HepG2 (cell line): ENCODE data around the gene LBR. TPM values are rescaled to one million over a fixed set of nuclear protein-coding genes. Genes with fewer than 3 reads are reported as not detected.

ENCODE experiments used
- ARID5B ChIP-seq: IDR thresholded peaks from 2 replicates; pipeline ENCODE4 v1.4.0; 2020; ENCODE audit warnings: mild to moderate bottlenecking, missing genetic modification reagents
- GLI4 ChIP-seq: sonication (generic); formaldehyde crosslinking; IDR thresholded peaks from 2 replicates; pipeline ENCODE4 v1.5.1; 2020; ENCODE audit warnings: missing genetic modification reagents, mild to moderate bottlenecking, moderate library complexity, borderline replicate concordance
- GTF2F1 ChIP-seq: fragments of 150-350 bp; IDR thresholded peaks from 2 replicates; pipeline ENCODE4 v1.6.1; 2014; ENCODE audit warnings: low read length
- HOMEZ ChIP-seq: IDR thresholded peaks from 2 replicates; pipeline ENCODE4 v1.6.1; 2016; ENCODE audit warnings: low read depth
- MTA3 ChIP-seq: sonication (generic); formaldehyde crosslinking; IDR thresholded peaks from 2 replicates; pipeline ENCODE4 v1.4.0; 2020; ENCODE audit warnings: missing genetic modification reagents
- NFKBIZ ChIP-seq: IDR thresholded peaks from 2 replicates; pipeline ENCODE4 v1.6.1; 2018; ENCODE audit warnings: missing genetic modification reagents, missing compliant biosample characterization
- POLR2G ChIP-seq: fragments of 200-400 bp; formaldehyde crosslinking; IDR thresholded peaks from 2 replicates; pipeline ENCODE4 v1.6.1; 2018; ENCODE audit warnings: mild to moderate bottlenecking, low read depth, low read length, moderate library complexity
- RFXAP ChIP-seq: sonication (generic); formaldehyde crosslinking; IDR thresholded peaks from 2 replicates; pipeline ENCODE4 v1.4.0; 2020; ENCODE audit warnings: missing genetic modification reagents, borderline replicate concordance
- SP140L ChIP-seq: sonication (generic); formaldehyde crosslinking; IDR thresholded peaks from 2 replicates; pipeline ENCODE4 v1.4.0; 2020; ENCODE audit warnings: missing genetic modification reagents, borderline replicate concordance
- SPEN ChIP-seq: sonication (generic); formaldehyde crosslinking; IDR thresholded peaks from 2 replicates; pipeline ENCODE4 v1.5.1; 2020; ENCODE audit warnings: low read depth, mild to moderate bottlenecking, missing genetic modification reagents
- ZBTB42 ChIP-seq: sonication (generic); formaldehyde crosslinking; IDR thresholded peaks from 2 replicates; pipeline ENCODE4 v1.5.0; 2020; ENCODE audit warnings: mild to moderate bottlenecking, missing genetic modification reagents
- ZFP90 ChIP-seq: sonication (generic); formaldehyde crosslinking; IDR thresholded peaks from 2 replicates; pipeline ENCODE4 v1.8.0; 2022; ENCODE audit warnings: missing genetic modification reagents, mild to moderate bottlenecking, inconsistent platforms, borderline replicate concordance
- ZFY ChIP-seq: sonication (generic); formaldehyde crosslinking; IDR thresholded peaks from 2 replicates; pipeline ENCODE4 v1.4.0; 2020; ENCODE audit warnings: missing genetic modification reagents
- ZNF350 ChIP-seq: sonication (generic); formaldehyde crosslinking; IDR thresholded peaks from 2 replicates; pipeline ENCODE4 v1.4.0; 2020; ENCODE audit warnings: mild to moderate bottlenecking, low read depth, missing genetic modification reagents, borderline replicate concordance
- ZNF414 ChIP-seq: sonication (generic); formaldehyde crosslinking; IDR thresholded peaks from 2 replicates; pipeline ENCODE4 v1.5.0; 2020; ENCODE audit warnings: missing genetic modification reagents
- ZNF512 ChIP-seq: sonication (generic); formaldehyde crosslinking; IDR thresholded peaks from 2 replicates; pipeline ENCODE4 v1.4.0; 2020; ENCODE audit warnings: mild to moderate bottlenecking, missing genetic modification reagents
- ZNF589 ChIP-seq: sonication (generic); formaldehyde crosslinking; conservative IDR thresholded peaks from 2 replicates; pipeline ENCODE4 v1.8.0; 2022; ENCODE audit warnings: mild to moderate bottlenecking, moderate library complexity, missing genetic modification reagents
- ZUFSP ChIP-seq: sonication (generic); formaldehyde crosslinking; IDR thresholded peaks from 2 replicates; pipeline ENCODE4 v1.9.0; 2021; ENCODE audit warnings: missing genetic modification reagents, mild to moderate bottlenecking, borderline replicate concordance
- polyA plus RNA-seq, 8 experiments: library from polyadenylated mRNA; depleted of rRNA in 3 of 8; stranded (reverse) in 7 of 8; unstranded in 1 of 8; fragments of >200 nt; fragmentation: Illumina TruSeq in 4 of 8; extraction: Trizol in 4 of 8; gene quantifications; 2 replicates each; pipeline versions ENCODE4 v1.2.1 to v1.2.3, GENCODE V29; 2011 to 2016; ENCODE audit warnings: low read depth in 4 of 8, missing spikeins in 1 of 8, mixed read lengths in 1 of 8; ENCODE audit not compliant: insufficient read depth in 1 of 8
- total RNA-seq, 5 experiments: library from RNA; depleted of rRNA; stranded (reverse); fragments of >200 nt; fragmentation: Illumina TruSeq; extraction: Trizol; gene quantifications; 2 replicates each; pipeline ENCODE4 v1.2.3, GENCODE V29; 2016; ENCODE audit warnings: low read depth in 1 of 5

LBR gene
- total and polyA plus RNA-seq, 2 of the 13 experiments (the other 11 are each of a cell fraction or from before 2014, with no cell fraction given): 38.9 to 76.7 TPM

- TF ChIP-seq GTF2F1: no peak
- TF ChIP-seq SPEN (CRISPR knock-in tag): 0 out of 2 replicates have a peak, but pooled peaks have one; percentile 5
- no peak for TF ChIP-seq ZUFSP
- no peak for TF ChIP-seq ARID5B (CRISPR knock-in tag)
- no peak for TF ChIP-seq NFKBIZ (CRISPR knock-in tag)
- TF ChIP-seq POLR2G: no peak; the same call in 1 of the 2 replicates
- no peak for TF ChIP-seq ZNF589
- TF ChIP-seq RFXAP: no peak
- no peak for TF ChIP-seq ZNF350 (CRISPR knock-in tag)
- TF ChIP-seq ZNF512 (CRISPR knock-in tag): no peak
- TF ChIP-seq ZBTB42 (CRISPR knock-in tag): no peak
- peak; percentile 84 for TF ChIP-seq ZFY (CRISPR knock-in tag)
- TF ChIP-seq ZFP90 (CRISPR knock-in tag): 0 out of 2 replicates have a peak, but pooled peaks have one; percentile 15
- no peak for TF ChIP-seq MTA3 (CRISPR knock-in tag)
- TF ChIP-seq HOMEZ (CRISPR knock-in tag): no peak
- no peak for TF ChIP-seq SP140L (CRISPR knock-in tag)
- TF ChIP-seq GLI4 (CRISPR knock-in tag): no peak
- no peak for TF ChIP-seq ZNF414 (CRISPR knock-in tag)
These were observed at the start of gene LBR (continued) for GRCh38 chr1:225427235-225428067.
